Measurements from ENCODE around the gene CLDN16.

The CLDN16 gene

DNA sequence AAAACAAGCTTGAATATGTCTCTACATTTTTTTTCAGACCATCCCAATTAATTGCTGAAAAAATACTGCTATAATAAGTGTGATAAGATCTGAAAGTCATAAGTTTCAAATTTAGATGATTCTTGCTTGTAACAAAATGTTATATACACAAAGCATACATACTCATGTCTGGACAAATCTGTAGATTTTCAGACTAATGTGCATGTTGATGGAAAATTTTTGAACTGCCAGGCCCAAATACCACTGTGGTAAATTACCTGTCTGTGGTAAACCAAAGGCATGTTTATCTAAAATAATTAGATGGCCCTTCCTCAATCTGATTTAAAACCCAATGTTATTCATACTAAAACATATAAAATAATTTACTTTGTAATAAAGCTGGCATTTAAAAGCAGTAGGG is 31.7 kb upstream of the CLDN16 start:
- TF ChIP-seq SIN3A (IDR thresholded peaks at IDR 0.05; ENCODE audit: borderline replicate concordance, insufficient read depth, low read length) (no peak), TAF1 (IDR thresholded peaks at IDR 0.05; ENCODE audit: borderline replicate concordance, insufficient read depth, low read length) (no peak), FOXP2 (optimal IDR thresholded peaks at IDR 0.05; ENCODE audit: borderline replicate concordance, extremely low read depth, extremely low read length, insufficient read depth) (no peak), POLR2AphosphoS5 (IDR thresholded peaks at IDR 0.05; ENCODE audit: low read depth, low read length) (no peak)
- TF ChIP-seq, protein P1, sequence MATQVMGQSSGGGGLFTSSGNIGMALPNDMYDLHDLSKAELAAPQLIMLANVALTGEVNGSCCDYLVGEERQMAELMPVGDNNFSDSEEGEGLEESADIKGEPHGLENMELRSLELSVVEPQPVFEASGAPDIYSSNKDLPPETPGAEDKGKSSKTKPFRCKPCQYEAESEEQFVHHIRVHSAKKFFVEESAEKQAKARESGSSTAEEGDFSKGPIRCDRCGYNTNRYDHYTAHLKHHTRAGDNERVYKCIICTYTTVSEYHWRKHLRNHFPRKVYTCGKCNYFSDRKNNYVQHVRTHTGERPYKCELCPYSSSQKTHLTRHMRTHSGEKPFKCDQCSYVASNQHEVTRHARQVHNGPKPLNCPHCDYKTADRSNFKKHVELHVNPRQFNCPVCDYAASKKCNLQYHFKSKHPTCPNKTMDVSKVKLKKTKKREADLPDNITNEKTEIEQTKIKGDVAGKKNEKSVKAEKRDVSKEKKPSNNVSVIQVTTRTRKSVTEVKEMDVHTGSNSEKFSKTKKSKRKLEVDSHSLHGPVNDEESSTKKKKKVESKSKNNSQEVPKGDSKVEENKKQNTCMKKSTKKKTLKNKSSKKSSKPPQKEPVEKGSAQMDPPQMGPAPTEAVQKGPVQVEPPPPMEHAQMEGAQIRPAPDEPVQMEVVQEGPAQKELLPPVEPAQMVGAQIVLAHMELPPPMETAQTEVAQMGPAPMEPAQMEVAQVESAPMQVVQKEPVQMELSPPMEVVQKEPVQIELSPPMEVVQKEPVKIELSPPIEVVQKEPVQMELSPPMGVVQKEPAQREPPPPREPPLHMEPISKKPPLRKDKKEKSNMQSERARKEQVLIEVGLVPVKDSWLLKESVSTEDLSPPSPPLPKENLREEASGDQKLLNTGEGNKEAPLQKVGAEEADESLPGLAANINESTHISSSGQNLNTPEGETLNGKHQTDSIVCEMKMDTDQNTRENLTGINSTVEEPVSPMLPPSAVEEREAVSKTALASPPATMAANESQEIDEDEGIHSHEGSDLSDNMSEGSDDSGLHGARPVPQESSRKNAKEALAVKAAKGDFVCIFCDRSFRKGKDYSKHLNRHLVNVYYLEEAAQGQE (IDR thresholded peaks at IDR 0.05; ENCODE audit: insufficient read depth in 1 of 2, low read depth in 2 of 2, low read length in 2 of 2) = no peak

DNA sequence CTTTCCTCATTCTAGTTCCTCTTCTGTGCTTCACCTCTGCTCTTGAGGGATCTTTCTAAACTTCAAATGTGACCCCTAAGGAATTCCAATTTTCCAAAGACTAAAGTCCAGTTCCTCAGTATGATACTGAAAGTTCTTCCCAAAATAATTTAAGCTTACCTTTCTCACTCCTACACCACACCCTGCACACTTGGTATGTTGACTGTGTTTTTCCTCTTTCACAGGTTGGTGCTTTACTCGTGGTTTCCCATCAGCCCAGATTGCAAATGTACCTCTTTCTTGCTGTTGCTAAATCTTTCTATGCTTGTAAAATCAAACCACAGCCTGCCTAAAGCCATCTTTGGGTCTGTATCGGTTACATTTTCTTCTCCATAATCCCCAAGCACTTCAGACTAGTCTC is 30.5 kb upstream of the CLDN16 start:
- TF ChIP-seq, protein P1 (IDR thresholded peaks at IDR 0.05; ENCODE audit: insufficient read depth in 1 of 2, low read depth in 2 of 2, low read length in 2 of 2) = no peak
- TF ChIP-seq TAF1 (IDR thresholded peaks at IDR 0.05; ENCODE audit: borderline replicate concordance, insufficient read depth, low read length) (no peak), FOXP2 (optimal IDR thresholded peaks at IDR 0.05; ENCODE audit: borderline replicate concordance, extremely low read depth, extremely low read length, insufficient read depth) (no peak)

DNA sequence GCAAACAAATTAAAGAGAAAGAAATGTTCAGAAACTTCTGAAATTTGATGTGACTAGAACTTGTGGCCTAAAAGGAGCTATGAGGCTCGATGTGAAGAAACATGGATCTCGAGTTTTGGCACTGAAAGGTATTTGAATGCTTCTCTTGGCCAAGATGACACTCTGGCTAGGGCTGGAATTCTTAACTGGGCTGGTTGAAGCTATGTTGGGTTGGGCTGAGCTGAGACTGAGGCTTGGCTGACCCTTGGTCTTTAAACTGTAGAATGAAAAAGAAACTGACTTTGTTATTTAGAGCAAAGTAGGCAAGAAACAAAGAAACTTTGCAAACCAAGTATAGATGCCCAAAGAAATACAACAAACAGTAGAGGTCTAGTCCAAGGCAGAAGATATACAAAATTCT is 28.1 kb upstream of the CLDN16 start:
- no peak for TF ChIP-seq POLR2AphosphoS5 (IDR thresholded peaks at IDR 0.05; ENCODE audit: low read depth, low read length)
- TF ChIP-seq, protein P1 (IDR thresholded peaks at IDR 0.05; ENCODE audit: insufficient read depth in 1 of 2, low read depth in 2 of 2, low read length in 2 of 2) = no peak
- no peak for TF ChIP-seq FOXP2 (optimal IDR thresholded peaks at IDR 0.05; ENCODE audit: borderline replicate concordance, extremely low read depth, extremely low read length, insufficient read depth)
- TF ChIP-seq SIN3A (IDR thresholded peaks at IDR 0.05; ENCODE audit: borderline replicate concordance, insufficient read depth, low read length) = no peak
- TF ChIP-seq TAF1 (IDR thresholded peaks at IDR 0.05; ENCODE audit: borderline replicate concordance, insufficient read depth, low read length) = no peak

DNA sequence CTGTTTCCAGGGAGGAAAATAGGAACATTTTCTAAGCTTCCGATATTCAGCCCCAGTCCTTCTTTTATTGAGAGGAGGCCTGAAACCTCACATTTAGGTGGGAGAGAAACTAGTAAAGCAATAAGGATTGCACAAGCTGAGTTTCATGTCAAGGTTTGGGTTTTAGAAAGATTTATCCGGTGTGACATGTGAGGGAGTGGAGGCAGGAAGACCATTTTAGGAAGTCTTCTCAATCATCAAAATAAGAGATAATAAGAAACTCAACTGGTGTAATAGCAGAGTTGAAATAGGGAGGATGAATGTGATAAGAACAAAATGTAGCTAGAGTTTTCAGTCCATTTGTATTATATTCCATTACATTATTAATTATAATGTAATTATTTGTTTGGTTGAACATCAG is 27.7 kb upstream of the CLDN16 start:
- TF ChIP-seq, protein P1 (IDR thresholded peaks at IDR 0.05; ENCODE audit: insufficient read depth in 1 of 2, low read depth in 2 of 2, low read length in 2 of 2) = no peak
- no peak for TF ChIP-seq SIN3A (IDR thresholded peaks at IDR 0.05; ENCODE audit: borderline replicate concordance, insufficient read depth, low read length)
- TF ChIP-seq FOXP2 (optimal IDR thresholded peaks at IDR 0.05; ENCODE audit: borderline replicate concordance, extremely low read depth, extremely low read length, insufficient read depth) = no peak
- TF ChIP-seq POLR2AphosphoS5 (IDR thresholded peaks at IDR 0.05; ENCODE audit: low read depth, low read length) = no peak
- no peak for TF ChIP-seq TAF1 (IDR thresholded peaks at IDR 0.05; ENCODE audit: borderline replicate concordance, insufficient read depth, low read length)

DNA sequence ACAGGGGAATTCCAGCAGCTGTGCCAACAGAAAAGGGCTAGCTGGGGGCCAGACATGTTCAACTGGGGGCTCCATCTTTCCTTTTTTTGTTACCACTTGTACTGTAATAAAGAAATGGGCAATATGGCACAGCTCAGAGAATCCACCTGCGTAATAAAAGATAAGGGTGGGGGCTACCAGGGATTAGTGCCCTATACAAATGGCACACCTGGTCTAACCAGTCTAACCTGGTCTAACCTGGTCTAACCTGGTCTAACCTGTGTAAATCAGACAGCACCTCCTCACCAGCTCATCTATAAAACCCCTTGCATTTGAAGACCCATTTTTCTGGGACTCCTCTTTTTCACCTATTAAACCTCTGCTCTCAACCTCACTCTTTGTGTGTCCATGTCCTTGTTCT is 26.2 kb upstream of the CLDN16 start:
- no peak for TF ChIP-seq SIN3A (IDR thresholded peaks at IDR 0.05; ENCODE audit: borderline replicate concordance, insufficient read depth, low read length)
- TF ChIP-seq TAF1 (IDR thresholded peaks at IDR 0.05; ENCODE audit: borderline replicate concordance, insufficient read depth, low read length) = no peak
- TF ChIP-seq, protein P1 (IDR thresholded peaks at IDR 0.05; ENCODE audit: insufficient read depth in 1 of 2, low read depth in 2 of 2, low read length in 2 of 2) = no peak
- no peak for TF ChIP-seq POLR2AphosphoS5 (IDR thresholded peaks at IDR 0.05; ENCODE audit: low read depth, low read length)
- TF ChIP-seq FOXP2 (optimal IDR thresholded peaks at IDR 0.05; ENCODE audit: borderline replicate concordance, extremely low read depth, extremely low read length, insufficient read depth) = no peak

Data from PFSK-1 (cell line).